HG03025 (cell line): ENCODE results near the gene HSPB7.
"Not testable (repeated sequence)": the region's sequence is repeated elsewhere in the genome, so short reads cannot be mapped to it uniquely, and the experiment has no call there.

Experiments
- ATAC-seq: cut with Tn5 transposase; IDR thresholded peaks from one replicate; pipeline ENCODE4 v1.9.1; 2021; ENCODE audit warnings: mild to moderate bottlenecking, moderate library complexity; ENCODE audit not compliant: unreplicated experiment, low FRiP score

HSPB7 gene

GRCh38 chr1:16026302-16026701, 8.5 kb upstream of the HSPB7 start:
- not testable (repeated sequence) for ATAC-seq

GRCh38 chr1:16023050-16023653, 5.3 kb upstream of the HSPB7 start:
- ATAC-seq: no peak

- no peak for ATAC-seq
Measured at GRCh38 chr1:16022393-16022792, 4.5 kb upstream of the HSPB7 start.

- no peak for ATAC-seq
Measured at GRCh38 chr1:16021681-16022080, 3.8 kb upstream of the HSPB7 start, which contains the start of gene CLCNKA. Gene CLCNKA, plus strand, starts transcription at chr1:16022036. Its CDS starts 584 bp downstream, at chr1:16022620.

GRCh38 chr1:16020878-16021277, 3.0 kb upstream of the HSPB7 start:
- ATAC-seq: not testable (repeated sequence)

GRCh38 chr1:16020325-16020724, 2.5 kb upstream of the HSPB7 start:
- ATAC-seq: no peak

GRCh38 chr1:16019644-16020277, 1.9 kb upstream of the HSPB7 start:
- no peak for ATAC-seq

GRCh38 chr1:16018749-16019643, 1.2 kb upstream of the HSPB7 start:
- ATAC-seq: no peak

- ATAC-seq: no peak
Measured at GRCh38 chr1:16018308-16018707, 465 bp upstream of the HSPB7 start.

GRCh38 chr1:16017076-16017460, 775 bp downstream of the HSPB7 start:
- ATAC-seq: no peak

- ATAC-seq: no peak
Measured at GRCh38 chr1:16015960-16016901, 1.6 kb downstream of the HSPB7 start.

- no peak for ATAC-seq
Measured at GRCh38 chr1:16015491-16015890, 2.4 kb downstream of the HSPB7 start.

GRCh38 chr1:16014509-16015482, 3.0 kb downstream of the HSPB7 start:
- no peak for ATAC-seq

- ATAC-seq: no peak
Measured at GRCh38 chr1:16013908-16014258, 4.0 kb downstream of the HSPB7 start.

GRCh38 chr1:16013220-16013907, 4.5 kb downstream of the HSPB7 start:
- ATAC-seq: no peak

- no peak for ATAC-seq
Measured at GRCh38 chr1:16012590-16013219, 5.1 kb downstream of the HSPB7 start.

- ATAC-seq: no peak
Measured at GRCh38 chr1:16011936-16012589, 5.8 kb downstream of the HSPB7 start.

GRCh38 chr1:16010837-16011236, 7.0 kb downstream of the HSPB7 start:
- no peak for ATAC-seq
